HG03354 (cell line): ENCODE results near the gene R3HDM4.
A peak's percentile ranks its signal among the peaks of the same experiment; 100 is the strongest.

Experiments used
- ATAC-seq: cut with Tn5 transposase; IDR thresholded peaks from one replicate; pipeline ENCODE4 v1.9.1; 2021; ENCODE audit warnings: mild to moderate bottlenecking; ENCODE audit not compliant: unreplicated experiment, poor library complexity, severe bottlenecking

The R3HDM4 gene

DNA sequence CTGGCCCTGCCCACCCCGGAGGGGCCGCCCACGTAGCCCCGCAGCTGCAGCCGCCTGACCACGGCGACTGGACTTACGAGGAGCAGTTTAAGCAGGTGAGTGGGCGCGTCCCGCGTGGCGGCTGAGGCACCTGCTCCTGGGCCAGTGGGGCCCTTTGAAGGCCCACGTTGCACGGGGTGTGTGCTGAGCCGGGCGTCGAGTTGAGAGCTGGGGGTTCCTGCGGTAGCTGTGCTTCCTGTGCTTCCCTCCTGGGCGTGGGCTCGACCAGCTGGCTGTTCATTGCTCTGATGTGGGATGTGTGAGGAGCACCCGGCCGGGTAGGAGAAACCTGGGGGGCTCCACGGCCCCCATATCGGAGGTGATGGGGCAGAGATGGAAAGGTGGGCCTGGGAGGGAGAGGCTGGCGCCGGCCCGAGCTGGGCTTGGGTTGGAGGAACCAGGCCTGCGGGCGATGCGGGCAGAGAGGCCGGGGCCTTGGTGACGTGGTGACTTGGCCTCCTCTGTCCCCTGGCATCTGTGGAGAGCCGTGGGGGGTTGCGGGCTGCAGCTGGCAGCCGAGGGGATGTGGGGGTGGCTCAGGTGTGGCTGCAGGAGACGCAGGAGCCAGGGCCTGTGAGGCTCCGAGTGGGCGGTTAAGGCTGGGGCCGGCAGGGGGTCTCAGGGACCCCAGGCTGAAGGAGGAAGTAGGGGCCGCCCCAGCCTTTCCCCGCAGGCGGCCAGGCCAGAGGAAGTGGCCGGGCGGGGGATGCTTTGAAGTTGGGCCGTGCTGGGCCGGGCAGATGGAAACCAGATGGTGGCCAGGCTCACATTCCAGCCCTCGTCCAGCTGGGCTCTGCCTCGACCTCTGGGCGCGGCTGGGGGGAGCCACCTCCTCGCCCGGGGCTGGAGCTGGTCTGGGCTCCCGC is 19.9 kb upstream of the R3HDM4 start:
- no peak for ATAC-seq

DNA sequence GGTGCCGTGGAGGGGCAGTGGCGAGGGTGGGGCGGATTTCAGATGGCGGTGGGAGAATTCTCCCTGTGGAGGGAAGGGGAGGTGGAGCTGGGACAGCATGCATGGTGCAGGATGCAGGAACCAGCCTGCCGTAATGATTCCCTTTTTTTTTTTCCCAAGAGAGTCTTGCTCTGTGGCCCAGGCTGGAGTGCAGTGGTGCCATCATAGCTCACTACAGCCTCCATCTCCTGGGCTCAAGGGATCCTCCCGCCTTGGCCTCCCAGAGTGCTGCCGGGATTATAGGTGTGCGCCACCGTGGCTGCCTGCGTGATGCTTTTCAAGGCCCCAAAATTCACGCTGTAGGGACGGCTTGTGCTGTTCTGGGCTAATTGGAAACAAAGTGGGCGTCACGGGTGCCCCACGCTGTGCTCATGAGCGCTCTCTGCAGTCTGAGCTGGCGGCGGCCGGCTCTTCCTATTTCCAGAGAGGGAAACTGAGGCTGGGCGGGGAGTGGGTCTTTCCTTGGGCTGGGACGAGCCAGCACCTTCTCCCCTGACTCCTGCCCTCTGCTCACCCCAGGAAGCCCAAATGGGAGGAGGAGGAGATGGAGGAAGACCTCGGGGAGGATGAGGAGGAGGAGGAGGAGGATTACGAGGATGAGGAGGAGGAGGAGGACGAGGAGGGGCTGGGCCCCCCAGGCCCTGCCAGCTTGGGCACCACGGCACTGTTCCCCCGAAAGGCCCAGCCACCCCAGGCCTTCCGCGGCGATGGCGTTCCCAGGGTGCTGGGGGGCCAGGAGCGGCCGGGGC is 19.0 kb upstream of the R3HDM4 start:
- ATAC-seq = no peak

DNA sequence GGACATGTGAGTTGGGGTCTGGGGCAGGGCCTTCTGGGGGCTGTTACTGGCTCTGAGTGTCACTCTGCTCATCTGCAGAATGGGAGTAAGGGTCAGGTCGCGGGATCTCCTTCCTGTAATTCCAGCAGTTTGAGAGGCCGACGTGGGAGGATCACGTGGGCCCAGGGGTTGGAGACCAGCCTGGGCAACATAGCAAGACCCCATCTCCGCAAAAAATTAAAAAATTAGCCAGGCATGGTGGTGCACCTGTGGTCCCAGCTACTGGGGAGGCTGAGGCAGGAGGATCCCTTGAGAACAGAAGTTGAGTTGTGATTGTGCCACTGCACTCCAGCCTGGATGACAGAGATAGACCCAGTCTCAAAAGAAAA is 16.9 kb upstream of the R3HDM4 start:
- no peak for ATAC-seq

GRCh38 chr19:929203-929890 is 16.3 kb upstream of the R3HDM4 start:
- no peak for ATAC-seq

GRCh38 chr19:928471-929202 is 15.6 kb upstream of the R3HDM4 start:
- no peak for ATAC-seq

- no peak for ATAC-seq
These were observed 14.9 kb upstream of the R3HDM4 start for GRCh38 chr19:927780-928401.

DNA sequence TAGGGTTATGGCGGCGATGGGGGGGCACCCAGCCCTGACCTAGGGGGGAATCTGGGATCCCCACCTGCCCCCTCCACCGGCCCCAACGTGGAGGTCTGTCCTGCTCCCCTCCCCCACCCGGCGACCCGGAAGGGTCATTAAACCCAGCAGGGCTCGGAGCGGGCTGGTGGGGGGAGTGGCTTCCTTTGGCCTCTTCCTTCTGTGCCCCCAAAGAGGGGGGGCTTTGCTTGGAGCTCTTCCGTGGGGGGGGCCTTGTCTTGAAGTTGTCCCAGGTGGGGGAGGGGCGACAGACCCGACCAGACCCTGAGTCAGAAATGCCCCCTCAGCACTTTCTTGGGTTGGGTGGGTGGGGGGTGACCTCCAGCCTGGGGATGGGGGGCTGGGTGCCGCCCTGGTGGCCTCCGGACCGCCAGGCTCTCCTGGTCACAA is 14.3 kb upstream of the R3HDM4 start:
- ATAC-seq = no peak

DNA sequence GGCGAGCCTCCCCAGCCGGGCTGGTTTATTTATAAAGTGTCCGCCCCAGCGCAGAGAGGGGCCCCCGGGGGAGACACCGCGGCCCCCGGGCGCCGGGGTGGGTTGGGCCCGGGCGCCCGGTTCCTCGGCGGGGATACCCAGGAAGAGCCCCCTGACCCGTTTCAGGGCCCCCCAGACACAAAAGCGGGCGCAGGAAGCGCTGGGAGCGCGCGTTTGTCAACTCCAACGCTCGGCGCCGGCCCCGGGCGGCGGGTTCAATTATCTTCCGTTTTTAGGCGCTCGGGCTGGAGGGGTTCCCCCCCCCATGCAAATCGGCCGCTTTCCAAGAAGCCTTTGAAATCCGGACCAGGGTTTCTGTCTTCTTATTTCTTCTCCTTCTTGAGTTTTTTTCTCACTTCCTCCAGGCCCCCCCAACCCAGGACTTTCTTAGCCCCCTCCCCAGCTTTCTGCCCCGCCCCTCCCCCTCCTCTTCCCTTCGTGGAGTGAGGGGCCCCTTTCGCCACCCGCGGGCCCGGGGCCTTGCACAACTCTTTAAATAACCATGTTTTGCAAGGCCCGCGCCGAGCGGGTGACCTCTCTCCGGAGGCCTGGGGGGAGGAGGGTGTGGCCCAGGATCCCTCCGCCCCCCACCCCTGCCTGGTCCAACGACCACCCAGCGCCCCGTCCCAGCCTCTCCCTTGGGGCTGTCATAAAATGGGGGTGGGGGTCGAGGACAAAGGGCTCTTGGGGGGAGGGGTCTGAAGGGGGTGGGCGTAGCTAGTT is 13.8 kb upstream of the R3HDM4 start:
- no peak for ATAC-seq

- no peak for ATAC-seq
These were observed 13.2 kb upstream of the R3HDM4 start for GRCh38 chr19:926323-926588.

- ATAC-seq = peak; percentile 64
These were observed 12.7 kb upstream of the R3HDM4 start, which contains the start of gene ARID3A for GRCh38 chr19:925526-926322. Gene ARID3A (plus strand): TSS chr19:926035. CDS start chr19:929529, 3,494 bp downstream.

DNA sequence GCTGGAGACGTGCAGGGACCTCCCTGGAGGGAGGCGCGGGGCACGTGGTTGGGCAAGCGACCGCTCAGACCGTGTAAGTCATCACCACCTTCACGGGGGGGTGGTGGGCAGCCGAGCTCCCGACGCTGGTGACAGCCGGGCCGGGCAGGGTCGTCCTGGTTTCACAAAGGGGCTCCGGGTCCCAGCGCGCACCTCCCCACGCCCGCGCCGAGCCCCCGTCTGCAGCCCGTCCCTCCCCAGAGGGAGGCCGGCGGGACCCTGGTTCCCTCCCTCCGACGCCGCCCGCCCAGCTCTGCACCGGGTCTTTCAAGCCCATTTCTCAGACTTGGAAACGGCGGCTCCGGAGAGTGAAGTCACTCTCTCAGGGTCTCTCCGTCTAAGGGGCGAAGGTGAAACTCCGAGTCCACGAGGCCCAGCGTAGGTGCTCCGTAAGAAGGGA is 12.1 kb upstream of the R3HDM4 start:
- peak; percentile 49 for ATAC-seq

DNA sequence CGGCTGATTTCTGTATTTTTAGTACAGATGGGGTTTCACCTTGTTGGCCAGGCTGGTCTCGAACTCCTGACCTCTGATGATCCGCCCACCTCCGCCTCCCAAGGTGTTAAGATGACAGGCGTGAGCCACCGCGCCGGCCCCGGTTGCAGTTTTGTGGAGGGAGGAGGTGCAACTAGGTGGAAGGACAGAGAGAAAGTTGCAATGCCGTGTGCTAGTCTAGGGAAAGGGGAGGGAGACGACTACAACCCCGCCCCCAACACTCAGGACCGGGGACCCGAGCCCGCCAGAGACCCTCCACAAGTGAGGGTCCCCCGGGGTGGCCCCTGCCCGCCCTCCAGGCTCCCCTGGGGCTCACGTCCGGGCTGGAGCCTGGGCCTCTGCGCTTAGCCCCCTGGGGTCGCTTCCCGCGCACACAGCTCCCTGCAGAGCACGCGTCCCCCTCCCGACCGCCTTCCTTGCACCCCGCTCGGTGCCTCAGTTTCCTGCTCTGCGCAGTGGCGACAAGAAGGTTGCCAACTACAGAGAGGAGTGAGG is 11.6 kb upstream of the R3HDM4 start:
- ATAC-seq = no peak

DNA sequence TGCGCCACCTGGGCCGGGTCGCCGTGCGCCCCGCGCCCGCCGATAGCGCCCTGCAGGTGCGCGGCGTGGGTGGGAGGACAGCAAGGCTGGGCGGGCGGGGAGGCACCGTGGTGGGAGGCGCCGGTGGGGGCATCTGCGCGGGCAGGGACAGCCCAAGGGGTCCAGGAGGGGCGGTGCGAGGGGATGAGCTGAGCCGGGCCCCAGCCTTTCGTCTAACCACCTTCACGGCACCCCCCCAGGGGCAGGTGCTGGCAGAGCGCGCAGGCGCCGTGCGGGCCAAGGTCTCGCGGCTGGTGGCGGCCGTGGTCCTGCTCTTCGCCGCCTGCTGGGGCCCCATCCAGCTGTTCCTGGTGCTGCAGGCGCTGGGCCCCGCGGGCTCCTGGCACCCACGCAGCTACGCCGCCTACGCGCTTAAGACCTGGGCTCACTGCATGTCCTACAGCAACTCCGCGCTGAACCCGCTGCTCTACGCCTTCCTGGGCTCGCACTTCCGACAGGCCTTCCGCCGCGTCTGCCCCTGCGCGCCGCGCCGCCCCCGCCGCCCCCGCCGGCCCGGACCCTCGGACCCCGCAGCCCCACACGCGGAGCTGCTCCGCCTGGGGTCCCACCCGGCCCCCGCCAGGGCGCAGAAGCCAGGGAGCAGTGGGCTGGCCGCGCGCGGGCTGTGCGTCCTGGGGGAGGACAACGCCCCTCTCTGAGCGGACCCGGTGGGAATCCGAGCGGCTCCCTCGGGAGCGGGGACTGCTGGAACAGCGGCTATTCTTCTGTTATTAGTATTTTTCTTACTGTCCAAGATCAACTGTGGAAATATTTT is 7.2 kb upstream of the R3HDM4 start:
- no peak for ATAC-seq

DNA sequence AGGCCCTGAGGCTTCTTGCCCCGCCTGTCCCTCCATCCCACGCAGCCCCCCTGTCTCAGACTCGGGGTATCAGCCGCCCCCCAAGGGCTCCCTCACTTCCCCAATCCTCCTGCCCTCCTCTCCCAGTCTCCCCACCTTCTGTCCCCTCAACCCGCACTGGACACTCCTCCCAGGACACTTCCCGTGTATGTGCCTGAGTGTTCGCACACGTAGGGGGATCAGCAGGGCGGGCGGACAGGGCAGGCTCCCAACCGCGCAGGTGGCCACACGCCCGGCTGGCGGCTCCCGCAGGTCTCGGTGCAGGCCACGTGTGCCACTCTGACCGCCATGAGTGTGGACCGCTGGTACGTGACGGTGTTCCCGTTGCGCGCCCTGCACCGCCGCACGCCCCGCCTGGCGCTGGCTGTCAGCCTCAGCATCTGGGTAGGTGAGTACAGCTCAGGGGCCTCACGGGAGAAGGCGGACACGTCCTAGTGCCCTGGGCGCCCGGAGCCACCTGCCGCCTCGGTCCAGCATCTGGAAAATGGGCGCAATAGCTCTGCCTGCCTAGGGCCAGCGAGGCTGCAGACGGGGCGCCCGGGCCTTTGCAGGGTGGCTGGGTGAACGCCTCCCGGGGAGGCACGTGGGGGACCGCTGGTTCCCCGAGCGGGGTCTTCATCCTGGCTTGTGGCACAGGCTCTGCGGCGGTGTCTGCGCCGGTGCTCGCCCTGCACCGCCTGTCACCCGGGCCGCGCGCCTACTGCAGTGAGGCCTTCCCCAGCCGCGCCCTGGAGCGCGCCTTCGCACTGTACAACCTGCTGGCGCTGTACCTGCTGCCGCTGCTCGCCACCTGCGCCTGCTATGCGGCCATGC is 6.4 kb upstream of the R3HDM4 start:
- no peak for ATAC-seq

DNA sequence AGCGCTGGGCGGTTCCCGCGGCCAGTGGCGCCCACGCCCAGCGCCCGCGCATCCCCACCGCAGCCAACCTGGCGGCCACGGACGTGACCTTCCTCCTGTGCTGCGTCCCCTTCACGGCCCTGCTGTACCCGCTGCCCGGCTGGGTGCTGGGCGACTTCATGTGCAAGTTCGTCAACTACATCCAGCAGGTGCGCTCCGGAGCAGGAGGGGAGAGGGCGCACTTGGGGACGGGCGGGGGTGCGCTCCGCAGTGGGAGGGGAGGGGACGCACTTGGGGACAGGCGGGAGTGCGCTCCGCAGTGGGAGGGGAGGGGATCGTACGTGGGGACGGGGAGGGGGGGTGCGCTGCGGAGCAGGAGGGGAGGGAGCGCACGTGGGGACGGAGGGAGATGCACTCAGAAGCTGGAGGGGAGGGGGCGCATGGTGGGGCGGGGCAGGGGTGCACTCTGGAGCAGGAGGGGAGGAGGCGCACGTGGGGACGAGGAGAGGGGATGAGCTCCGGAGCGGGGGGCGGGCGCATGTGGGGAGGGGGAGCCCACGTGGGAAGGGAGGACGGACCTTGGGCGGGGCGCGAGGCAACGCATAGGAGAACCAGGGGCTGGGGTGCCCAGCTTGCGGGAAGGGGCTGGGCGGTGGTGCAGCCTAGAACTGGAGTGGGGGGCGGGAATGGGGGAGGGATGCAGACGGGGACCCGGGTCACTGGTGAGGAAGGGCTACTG is 5.6 kb upstream of the R3HDM4 start:
- ATAC-seq = no peak

DNA sequence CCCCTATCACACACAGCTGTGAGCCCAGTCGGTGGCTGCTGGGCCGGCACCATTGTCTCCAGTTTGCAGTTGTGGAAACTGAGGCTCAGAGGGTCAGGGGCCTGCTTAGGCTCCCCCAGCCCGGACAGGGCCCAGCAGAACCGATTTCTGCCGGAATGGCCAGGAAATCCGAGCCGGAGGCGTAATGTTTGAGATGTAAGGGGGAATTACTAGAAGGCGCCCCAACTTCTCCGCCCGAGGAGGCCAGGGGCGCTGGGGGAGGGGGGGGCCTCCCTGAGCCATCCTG is 5.1 kb upstream of the R3HDM4 start:
- no peak for ATAC-seq
